ENCODE measurements around the gene DENND4A.

The DENND4A gene

GRCh38 chr15:65666257-65666656 lies 125.8 kb downstream of the DENND4A start:
- DNase-seq (ENCODE audit: low spot score) = no peak

- DNase-seq (ENCODE audit: low spot score) = no peak
Observed at GRCh38 chr15:65663521-65663920, 128.6 kb downstream of the DENND4A start.

DNA sequence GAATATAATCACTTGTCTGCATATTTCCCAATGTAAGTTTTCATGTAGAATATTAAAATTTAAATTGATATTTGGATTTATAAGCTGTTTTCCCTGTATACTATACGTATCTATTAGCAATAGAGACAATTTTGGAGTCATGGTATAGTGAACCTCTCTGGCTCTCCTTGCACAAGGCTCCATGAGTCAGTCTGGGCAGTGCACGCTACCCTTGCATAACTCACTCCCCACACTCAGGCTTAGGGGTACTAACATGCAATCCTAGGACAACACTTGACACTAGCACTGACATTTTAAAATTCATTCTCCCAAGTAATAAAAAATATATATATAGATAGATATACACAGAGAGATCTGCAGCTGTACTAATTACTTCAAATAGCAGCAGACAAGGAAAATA lies 131.2 kb downstream of the DENND4A start:
- no peak for DNase-seq (ENCODE audit: low spot score)

DNA sequence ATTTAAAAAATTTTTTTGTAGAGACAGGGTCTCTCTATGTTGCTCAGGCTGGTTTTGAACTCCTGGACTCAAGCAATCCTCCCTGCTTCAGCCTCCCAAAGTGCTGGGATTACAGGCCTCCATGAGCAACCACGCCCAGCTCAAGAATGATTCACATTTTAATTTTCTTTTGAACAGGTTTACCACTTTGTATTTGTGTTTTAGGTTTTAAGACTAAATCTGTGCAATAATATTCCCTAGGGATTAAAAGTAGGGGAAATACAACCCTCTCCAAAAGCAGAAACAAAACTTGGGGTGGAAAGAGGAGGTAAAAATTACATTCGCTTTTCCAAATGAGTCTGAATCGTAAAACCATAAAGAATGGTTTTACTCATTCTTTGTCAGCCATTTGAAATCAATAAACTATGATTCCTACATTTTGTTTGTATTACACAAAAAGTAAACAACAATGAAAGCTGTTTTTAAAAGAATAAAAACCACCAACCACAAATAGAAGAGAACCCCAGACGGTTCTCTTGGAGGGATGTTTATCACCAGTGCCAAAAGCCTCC lies 132.5 kb downstream of the DENND4A start:
- DNase-seq (ENCODE audit: low spot score) = no peak

DNA sequence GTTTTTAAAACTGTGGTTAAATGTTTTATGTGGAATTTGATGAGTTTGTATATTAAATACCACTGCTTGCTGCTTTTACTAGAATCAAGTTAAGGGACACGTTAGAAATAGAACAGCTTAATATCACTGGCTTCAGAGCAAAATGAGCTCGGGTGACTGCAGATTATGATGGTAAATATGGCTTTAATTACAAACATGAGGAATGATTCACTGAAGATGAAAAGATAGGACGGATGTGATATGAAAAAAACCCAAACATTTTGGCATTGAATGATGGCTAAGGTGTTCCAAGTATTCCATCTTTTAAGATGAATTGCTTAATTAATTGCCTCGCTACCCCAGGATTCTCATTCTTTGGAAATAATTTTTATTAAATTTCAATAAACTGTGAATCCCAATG lies 136.6 kb downstream of the DENND4A start:
- DNase-seq (ENCODE audit: low spot score) = no peak

- DNase-seq (ENCODE audit: low spot score) = no peak
Observed at GRCh38 chr15:65655026-65655425, 137.1 kb downstream of the DENND4A start.

DNA sequence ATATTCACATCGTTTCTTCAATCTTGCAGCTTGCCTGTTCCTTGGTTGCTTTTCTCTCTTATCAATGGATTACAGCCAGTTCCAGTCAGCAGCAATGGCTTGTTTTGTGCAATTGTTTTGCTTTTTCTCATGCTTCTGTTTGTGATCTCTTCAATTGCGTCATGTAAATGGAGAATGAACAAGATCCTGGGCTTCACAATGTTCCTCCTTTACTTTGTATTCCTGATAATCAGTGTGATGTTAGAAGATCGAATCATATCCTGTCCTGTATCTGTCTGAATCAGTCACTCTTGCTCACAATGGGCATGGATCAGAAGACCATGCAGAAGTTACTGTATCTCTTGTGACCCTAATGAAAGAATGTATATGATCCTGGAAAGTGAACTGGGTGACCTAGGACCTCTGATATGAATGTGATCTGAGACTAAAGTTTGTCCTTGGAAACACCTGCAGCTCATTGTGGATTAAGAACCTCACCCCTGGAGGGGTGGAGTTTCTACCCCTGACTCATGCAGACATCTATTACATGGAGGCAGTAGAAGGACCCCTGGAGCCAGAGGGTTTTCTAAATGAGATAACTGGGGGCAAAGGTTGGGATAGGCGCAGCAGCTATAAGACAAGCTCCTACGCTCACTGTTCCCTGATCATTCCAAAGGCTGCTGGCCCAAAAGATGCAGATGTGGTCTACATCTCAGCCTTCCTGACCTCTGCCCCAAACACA lies 138.1 kb downstream of the DENND4A start:
- no peak for DNase-seq (ENCODE audit: low spot score)

DNA sequence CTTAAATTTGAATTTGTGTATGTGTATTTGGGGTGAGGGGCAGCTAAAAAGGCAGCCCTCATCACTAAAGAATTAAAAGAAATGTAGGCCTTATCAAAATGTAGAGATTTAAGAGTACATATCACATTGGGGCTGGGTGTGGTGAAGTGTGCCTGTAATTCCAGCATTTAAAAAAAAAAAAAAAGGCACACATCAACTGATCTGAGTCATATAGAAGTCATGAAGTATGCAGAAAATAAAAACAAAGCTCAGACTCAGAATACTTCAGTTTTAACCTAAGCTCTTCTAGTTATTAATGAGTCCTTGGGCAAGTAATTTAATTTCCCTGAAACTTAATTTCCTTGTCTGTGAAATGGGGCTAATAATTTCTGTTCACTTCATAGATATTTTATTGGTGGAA lies 138.8 kb downstream of the DENND4A start:
- no peak for DNase-seq (ENCODE audit: low spot score)

GRCh38 chr15:65651831-65652749 lies 140.0 kb downstream of the DENND4A start:
- no peak for DNase-seq (ENCODE audit: low spot score)

DNA sequence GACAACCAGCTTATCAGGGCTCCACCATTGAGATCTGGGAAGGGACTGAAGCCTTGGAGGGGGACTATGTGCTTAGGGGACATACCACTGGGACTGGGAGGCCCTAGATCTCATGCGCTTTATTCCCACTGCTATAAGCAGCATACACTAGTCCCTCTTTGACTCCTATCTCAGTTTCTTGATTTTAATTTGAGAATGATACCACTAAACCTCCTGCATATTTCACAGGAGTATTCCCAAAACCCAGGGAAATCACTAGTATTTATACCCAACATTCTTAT lies 141.1 kb downstream of the DENND4A start:
- DNase-seq (ENCODE audit: low spot score) = no peak

GRCh38 chr15:65650312-65651041 lies 141.6 kb downstream of the DENND4A start:
- DNase-seq (ENCODE audit: low spot score) = no peak

DNA sequence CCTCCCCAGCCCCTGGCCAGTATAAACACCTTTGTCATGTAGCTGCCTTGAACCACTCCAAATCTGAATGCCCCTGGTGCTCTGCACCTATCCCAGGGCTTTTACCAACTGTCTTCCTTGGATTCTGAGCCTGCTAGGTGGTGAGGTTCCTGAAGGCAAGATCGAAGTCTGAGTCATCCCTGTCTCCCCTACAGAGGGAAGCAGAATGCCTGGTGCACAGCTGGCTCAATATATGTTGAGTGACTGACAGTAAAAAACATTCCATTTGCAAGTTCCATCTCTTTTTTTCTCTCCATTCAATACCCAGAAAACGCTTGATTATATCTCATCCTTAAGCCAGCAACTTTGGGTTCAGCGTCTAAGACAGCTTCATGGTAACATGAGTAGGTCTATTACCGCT lies 145.6 kb downstream of the DENND4A start:
- DNase-seq (ENCODE audit: low spot score) = no peak

GRCh38 chr15:65645392-65645791 lies 146.7 kb downstream of the DENND4A start:
- DNase-seq (ENCODE audit: low spot score) = no peak

DNA sequence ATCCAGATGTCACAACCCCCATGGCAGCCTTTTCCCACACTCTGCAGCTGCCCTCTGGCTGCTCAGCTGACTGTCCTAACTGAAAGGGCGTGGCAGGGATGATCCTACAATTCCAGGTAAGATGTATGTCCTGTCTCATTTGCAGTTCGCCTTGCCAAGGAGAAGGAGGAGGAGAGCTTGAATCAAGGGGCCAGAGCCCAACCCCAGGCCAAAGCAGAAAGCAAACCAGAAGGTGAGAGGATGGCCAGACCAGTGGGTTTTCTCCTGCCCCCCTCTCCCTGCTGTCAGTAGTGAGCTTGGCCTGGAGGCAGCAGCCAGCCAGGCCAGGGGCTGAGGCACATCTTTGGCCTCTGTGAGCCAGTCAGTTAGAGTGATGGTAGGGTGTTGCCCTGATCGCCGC lies 147.8 kb downstream of the DENND4A start:
- no peak for DNase-seq (ENCODE audit: low spot score)

GRCh38 chr15:65642594-65642993 lies 149.5 kb downstream of the DENND4A start:
- no peak for DNase-seq (ENCODE audit: low spot score)

DNA sequence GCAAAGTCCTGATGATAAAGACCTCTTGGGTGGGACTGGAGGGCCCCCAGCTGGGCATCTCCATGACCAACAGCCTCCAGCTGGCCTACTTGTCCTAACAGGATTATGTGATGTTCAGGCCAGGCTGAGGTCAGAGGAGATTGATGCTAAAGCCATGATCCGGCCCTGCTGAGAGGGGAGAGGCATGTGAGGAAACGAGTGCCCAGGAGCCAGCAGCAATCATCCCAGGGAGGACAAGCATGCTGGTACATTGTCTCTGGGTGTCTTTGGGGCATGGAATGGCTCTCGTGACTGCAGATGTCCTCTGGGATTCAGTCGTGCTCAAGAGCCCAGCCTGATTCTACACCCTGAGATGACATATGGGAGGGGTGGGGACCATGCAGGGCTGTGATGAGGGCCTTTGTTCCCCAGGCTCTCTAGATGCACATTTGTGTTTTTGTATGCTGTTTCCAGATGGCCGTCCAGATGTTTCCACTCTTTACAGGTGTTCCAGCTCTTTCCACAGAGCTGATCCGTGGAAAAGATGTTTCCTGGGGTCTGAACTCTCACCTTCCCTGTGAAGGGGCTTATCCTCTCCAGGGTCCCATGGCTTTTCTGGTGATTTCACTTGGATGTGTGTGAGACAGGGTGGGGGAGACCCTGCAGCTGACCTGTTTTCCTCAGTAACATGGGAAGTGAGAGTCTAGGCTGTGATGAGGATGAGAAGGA lies 150.2 kb downstream of the DENND4A start:
- no peak for DNase-seq (ENCODE audit: low spot score)

DNA sequence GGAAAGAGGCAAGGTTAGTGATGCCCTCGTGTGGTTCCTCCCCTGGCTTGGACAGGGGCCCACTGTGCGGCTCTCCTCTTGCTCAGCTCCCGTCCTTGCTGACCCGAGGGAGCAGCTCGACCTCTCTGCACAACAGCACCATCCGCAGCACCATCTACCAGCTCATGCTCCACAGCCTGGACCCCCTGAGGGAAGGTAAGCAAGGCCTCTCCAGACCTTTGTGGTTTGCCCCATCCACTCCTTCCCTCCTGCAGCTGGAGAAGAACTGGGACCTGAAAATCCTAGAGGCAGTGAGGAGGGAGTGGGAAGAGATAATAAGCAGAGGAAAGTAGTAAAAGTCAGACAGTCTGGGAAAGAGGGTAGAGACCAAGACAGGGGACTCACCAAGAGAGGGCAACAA lies 152.6 kb downstream of the DENND4A start:
- DNase-seq (ENCODE audit: low spot score) = no peak

DNA sequence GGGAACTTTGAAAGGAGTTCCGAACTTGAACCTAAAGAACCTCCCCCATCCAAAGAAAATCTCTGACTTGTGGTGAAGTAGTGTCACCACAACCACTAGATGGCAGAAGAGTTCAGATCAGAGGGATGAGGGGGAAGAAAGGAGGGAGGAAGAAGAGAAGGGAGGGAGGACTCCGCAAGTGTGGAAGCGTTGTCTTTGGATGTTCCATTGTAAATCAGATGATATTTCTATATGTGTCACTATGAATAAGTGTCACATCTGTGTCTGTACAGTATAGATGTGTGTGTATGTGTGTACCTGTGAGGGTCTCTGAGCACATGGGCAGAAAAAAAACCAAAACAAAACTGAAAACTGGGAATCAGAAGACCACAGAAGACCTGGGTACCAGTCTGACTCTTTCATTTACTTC lies 153.4 kb downstream of the DENND4A start:
- no peak for DNase-seq (ENCODE audit: low spot score)

DNA sequence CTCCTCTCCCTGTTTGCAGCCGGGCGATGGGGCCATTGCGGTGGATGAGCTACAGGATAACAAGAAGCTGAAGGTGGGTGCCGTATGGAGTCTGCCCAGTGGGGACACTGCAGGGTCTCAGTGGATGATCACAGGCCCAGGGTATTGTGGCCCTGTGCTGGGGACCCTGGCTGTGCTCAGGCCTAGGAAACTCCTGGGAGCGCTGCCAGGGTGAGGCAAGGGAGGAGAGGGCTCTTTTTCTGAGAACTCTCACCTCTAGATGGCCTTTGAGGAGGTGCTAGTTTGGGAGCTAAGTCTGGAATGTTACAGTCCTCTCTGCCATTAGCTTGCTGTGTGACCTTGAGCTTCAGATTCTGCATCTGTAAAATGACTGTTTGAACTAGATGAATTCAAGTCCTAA lies 154.0 kb downstream of the DENND4A start:
- DNase-seq (ENCODE audit: low spot score) = no peak

DNA sequence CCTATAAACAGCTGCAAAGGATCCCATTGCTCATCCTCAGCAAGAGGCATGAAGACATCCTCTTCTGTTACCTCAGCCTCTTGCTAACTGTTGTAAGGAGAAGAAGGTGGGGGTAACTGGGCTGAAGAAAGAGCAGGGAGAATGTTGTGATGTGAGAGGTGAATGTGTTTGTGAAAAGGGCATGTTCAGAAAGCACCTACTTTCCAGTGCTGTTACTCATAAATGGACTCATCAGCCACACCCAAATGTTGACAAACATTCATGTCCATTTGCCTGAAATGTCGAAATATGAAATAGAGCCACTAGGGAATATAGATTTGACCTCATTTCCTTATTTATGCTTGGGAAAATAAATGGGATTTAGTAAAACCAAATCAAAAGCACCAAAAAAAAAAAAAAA lies 157.7 kb downstream of the DENND4A start:
- no peak for DNase-seq (ENCODE audit: low spot score)

DNA sequence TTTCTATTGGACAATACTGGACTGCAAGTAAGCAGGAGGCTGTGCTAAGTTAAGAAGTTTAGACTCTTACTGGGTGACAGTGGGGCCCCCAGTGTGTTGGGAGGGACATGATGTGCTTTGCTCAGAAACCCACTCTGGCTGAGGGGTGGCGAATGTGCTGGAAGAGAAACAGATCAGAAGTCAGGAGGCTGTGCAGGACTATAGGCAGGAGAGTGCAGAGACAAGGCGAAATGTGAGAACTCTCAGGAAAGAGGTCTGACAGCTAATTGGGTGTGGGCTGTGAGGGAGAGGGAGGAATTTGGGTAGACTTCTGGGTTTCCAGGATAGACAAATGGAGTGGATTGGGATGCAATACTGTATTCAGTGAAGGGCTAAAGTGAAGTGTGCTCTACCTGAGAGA lies 158.3 kb downstream of the DENND4A start:
- DNase-seq (ENCODE audit: low spot score) = no peak

DNA sequence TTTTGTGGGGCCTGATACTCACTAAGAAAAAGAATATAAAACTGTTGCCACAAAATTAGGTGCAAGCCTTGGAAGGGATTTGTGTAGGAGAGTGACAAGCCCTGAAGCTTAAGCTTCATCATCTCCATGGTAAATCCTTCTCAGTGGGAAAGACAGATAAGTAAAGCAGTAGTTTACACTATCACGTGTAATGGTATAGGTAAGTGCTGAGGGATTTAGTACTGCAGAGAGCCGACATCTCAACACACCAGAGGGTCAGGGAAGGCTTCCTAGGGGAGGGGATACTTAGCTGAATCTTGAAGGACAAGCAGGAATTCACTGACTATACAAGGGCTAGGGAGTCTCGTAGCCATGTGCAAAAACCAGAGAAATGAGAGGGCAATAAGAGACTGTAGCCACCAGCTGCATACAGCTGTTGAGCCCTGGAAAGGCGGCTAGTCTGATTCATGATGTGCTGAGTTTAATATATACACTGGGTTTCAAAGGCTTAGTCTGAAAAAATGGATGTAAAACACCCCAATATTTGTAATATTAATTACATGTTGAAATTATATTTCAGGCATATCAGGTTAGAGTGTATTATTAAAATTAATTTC lies 159.2 kb downstream of the DENND4A start:
- no peak for DNase-seq (ENCODE audit: low spot score)
